COLO668 (cell line): ENCODE data around the gene SNRPA.

Experiments
- DNase-seq: peaks from one replicate; lab custom pipeline; 2025; ENCODE audit not compliant: unreplicated experiment; lab: John Stamatoyannopoulos, UW

Gene SNRPA

GRCh38 chr19:40800339-40800996, 49.5 kb downstream of the SNRPA start:
- DNase-seq: no peak

GRCh38 chr19:40800997-40801377, 50.0 kb downstream of the SNRPA start:
- DNase-seq: no peak

GRCh38 chr19:40801426-40802299, 50.7 kb downstream of the SNRPA start:
- DNase-seq: no peak

- DNase-seq: no peak
These were observed 51.5 kb downstream of the SNRPA start for GRCh38 chr19:40802300-40803169.

- DNase-seq: no peak
These were observed 52.3 kb downstream of the SNRPA start for GRCh38 chr19:40803170-40803856.

GRCh38 chr19:40803857-40804782, 53.1 kb downstream of the SNRPA start:
- no peak for DNase-seq

GRCh38 chr19:40804783-40805242, 53.8 kb downstream of the SNRPA start:
- DNase-seq: no peak

- no peak for DNase-seq
These were observed 54.4 kb downstream of the SNRPA start for GRCh38 chr19:40805258-40805868.

GRCh38 chr19:40806423-40807146, 55.6 kb downstream of the SNRPA start:
- DNase-seq: peak; percentile 27

GRCh38 chr19:40807147-40808020, 56.4 kb downstream of the SNRPA start:
- DNase-seq: peak; percentile 25

- DNase-seq: no peak
These were observed 57.0 kb downstream of the SNRPA start for GRCh38 chr19:40808021-40808325.

GRCh38 chr19:40808497-40808896, 57.5 kb downstream of the SNRPA start:
- DNase-seq: no peak

- no peak for DNase-seq
These were observed 58.5 kb downstream of the SNRPA start for GRCh38 chr19:40809358-40810086.

GRCh38 chr19:40810160-40810559, 59.2 kb downstream of the SNRPA start:
- no peak for DNase-seq

- peak; percentile 55 for DNase-seq
These were observed 59.8 kb downstream of the SNRPA start for GRCh38 chr19:40810649-40811408.
